ENCODE data around the gene PRSS48.

PRSS48 gene

GRCh38 chr4:151256134-151256533 lies 20.8 kb upstream of the PRSS48 start:
- Histone ChIP-seq H3K4me3 (ENCODE audit: low read depth in 1 of 2, low read length in 1 of 2) (no peak overlapping the region), H3K4me1 (ENCODE audit: control insufficient read depth in 1 of 2, insufficient read depth in 1 of 2, low read depth in 1 of 2, low read length in 1 of 2) (no peaks in the 10 kb centered on the region), H3K27me3 (no peaks in the 10 kb centered on the region), H3K9me3 (no peaks in the 10 kb centered on the region), H3K36me3 (no peaks in the 10 kb centered on the region), H3K27ac (no peak overlapping the region)
- no peak for TF ChIP-seq CTCF (IDR thresholded peaks at IDR 0.05)

DNA sequence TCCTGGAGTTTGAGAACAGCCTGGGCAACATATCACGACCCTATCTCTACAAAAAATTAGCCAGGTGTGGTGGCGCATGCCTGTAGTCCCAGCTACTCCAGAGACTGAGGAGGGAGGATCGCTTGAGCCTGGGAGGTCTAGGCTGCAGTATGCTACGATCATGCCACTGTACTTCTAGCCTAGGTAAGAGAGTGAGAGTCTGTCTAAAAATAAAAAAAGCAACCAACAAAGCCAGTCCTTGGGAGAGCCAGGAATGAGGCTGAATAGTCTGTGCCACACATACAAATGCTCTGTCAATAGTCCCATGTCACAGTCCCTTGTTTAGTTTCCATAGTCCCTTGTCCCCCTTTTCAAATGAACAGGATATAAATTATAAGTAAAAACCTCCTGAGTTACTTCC lies 19.3 kb upstream of the PRSS48 start:
- no peak overlapping the region for H3K27ac ChIP-seq
- H3K27me3 ChIP-seq, result no peaks in the 10 kb centered on the region
- H3K4me3 ChIP-seq (ENCODE audit: low read depth in 1 of 2, low read length in 1 of 2), result no peak overlapping the region
- H3K36me3 ChIP-seq, result no peaks in the 10 kb centered on the region
- no peak for TF ChIP-seq CTCF (IDR thresholded peaks at IDR 0.05)
- no peaks in the 10 kb centered on the region for H3K4me1 ChIP-seq (ENCODE audit: control insufficient read depth in 1 of 2, insufficient read depth in 1 of 2, low read depth in 1 of 2, low read length in 1 of 2)
- H3K9me3 ChIP-seq, result no peaks in the 10 kb centered on the region

DNA sequence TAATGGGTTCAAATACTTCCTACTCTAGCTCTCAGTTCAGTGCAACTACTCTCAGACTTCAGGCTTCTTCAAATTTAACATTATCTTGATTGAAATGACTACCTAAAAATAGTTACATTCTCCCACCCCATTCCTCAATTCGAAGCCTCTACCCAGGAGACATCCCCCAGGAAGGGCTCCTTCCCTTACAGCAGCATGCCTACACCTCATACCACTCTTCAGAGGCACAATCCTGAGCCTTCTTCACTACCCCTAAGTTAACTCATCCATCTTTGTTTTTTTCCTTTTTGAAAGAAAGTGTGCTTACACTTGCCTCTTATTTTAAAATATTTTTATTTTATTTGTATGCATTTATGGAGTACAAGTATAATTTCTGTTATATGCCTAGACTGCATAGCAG lies 17.2 kb upstream of the PRSS48 start:
- no peaks in the 10 kb centered on the region for H3K4me1 ChIP-seq (ENCODE audit: control insufficient read depth in 1 of 2, insufficient read depth in 1 of 2, low read depth in 1 of 2, low read length in 1 of 2)
- H3K9me3 ChIP-seq, result no peaks in the 10 kb centered on the region
- H3K4me3 ChIP-seq (ENCODE audit: low read depth in 1 of 2, low read length in 1 of 2), result no peak overlapping the region
- no peaks in the 10 kb centered on the region for H3K27me3 ChIP-seq
- H3K27ac ChIP-seq, result no peak overlapping the region
- no peak for TF ChIP-seq CTCF (IDR thresholded peaks at IDR 0.05)
- no peaks in the 10 kb centered on the region for H3K36me3 ChIP-seq

GRCh38 chr4:151260526-151260925 lies 16.4 kb upstream of the PRSS48 start:
- TF ChIP-seq CTCF (IDR thresholded peaks at IDR 0.05), result no peak
- H3K4me3 ChIP-seq (ENCODE audit: low read depth in 1 of 2, low read length in 1 of 2), result no peak overlapping the region

DNA sequence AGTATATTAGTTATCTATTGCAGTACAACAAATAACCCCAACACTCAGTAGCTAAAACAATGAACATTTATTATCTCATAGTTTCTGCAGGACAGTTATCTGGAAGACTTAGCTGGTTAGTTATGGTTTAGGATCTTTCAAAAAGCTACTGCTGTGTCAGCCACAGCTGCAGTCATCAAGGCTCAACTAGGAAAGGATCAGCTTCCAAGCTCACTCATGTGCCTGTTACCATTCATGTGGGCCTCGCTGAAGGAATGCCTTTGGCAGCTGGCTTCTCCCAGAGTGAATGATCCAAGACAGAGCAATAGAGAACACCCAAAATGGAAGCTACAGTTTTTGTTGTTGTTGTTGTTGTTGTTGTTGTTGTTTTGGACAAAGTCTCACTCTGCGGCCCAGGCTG lies 13.5 kb upstream of the PRSS48 start:
- no peaks in the 10 kb centered on the region for H3K9me3 ChIP-seq
- H3K36me3 ChIP-seq, result no peaks in the 10 kb centered on the region
- H3K27me3 ChIP-seq, result no peaks in the 10 kb centered on the region
- TF ChIP-seq CTCF (IDR thresholded peaks at IDR 0.05), result no peak
- H3K4me3 ChIP-seq (ENCODE audit: low read depth in 1 of 2, low read length in 1 of 2), result no peak overlapping the region
- no peak overlapping the region for H3K27ac ChIP-seq
- no peaks in the 10 kb centered on the region for H3K4me1 ChIP-seq (ENCODE audit: control insufficient read depth in 1 of 2, insufficient read depth in 1 of 2, low read depth in 1 of 2, low read length in 1 of 2)

More at GRCh38 chr4:151260526-151260925, 16.4 kb upstream of the PRSS48 start:
- Histone ChIP-seq H3K4me1 (ENCODE audit: control insufficient read depth in 1 of 2, insufficient read depth in 1 of 2, low read depth in 1 of 2, low read length in 1 of 2) (no peaks in the 10 kb centered on the region), H3K36me3 (no peaks in the 10 kb centered on the region), H3K27ac (no peak overlapping the region), H3K9me3 (no peaks in the 10 kb centered on the region), H3K27me3 (no peaks in the 10 kb centered on the region)

DNA sequence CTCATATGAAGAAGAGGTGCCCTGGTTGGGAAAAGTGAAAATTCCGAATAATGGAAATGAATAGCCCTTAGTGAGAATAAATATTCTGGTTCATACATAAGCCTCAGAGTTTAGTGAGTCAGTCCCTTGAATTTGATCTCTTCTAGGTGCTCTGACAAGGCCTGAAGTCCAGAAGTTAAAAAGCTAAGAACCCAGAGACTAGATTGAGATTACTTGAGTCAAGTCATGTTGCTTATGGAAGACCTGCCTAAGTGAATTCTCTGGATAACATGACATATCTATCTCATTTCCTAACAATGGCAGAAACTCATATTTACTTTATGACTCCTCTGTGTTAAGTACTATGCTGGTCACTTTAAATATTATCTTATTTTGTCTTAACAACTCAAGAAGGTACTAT lies 10.5 kb upstream of the PRSS48 start:
- no peak overlapping the region for H3K4me3 ChIP-seq (ENCODE audit: low read depth in 1 of 2, low read length in 1 of 2)
- no peaks in the 10 kb centered on the region for H3K9me3 ChIP-seq
- H3K36me3 ChIP-seq, result no peaks in the 10 kb centered on the region
- TF ChIP-seq CTCF (IDR thresholded peaks at IDR 0.05), result no peak
- H3K27ac ChIP-seq, result no peak overlapping the region
- H3K4me1 ChIP-seq (ENCODE audit: control insufficient read depth in 1 of 2, insufficient read depth in 1 of 2, low read depth in 1 of 2, low read length in 1 of 2), result no peaks in the 10 kb centered on the region
- H3K27me3 ChIP-seq, result no peaks in the 10 kb centered on the region

Measured in neutrophil (primary cell).